GM12874 (cell line): ENCODE data around the gene CCDC24.

Experiments used
- TF ChIP-seq, protein P1 (sequence below): IDR thresholded peaks from 2 replicates; pipeline ENCODE4 v1.5.1; 2011; ENCODE audit warnings: low read depth, mild to moderate bottlenecking, control low read depth, low read length, moderate library complexity; ENCODE audit not compliant: insufficient read depth

CCDC24 gene

GRCh38 chr1:43990271-43991199 is 864 bp upstream of the CCDC24 start:
- TF ChIP-seq, protein P1, sequence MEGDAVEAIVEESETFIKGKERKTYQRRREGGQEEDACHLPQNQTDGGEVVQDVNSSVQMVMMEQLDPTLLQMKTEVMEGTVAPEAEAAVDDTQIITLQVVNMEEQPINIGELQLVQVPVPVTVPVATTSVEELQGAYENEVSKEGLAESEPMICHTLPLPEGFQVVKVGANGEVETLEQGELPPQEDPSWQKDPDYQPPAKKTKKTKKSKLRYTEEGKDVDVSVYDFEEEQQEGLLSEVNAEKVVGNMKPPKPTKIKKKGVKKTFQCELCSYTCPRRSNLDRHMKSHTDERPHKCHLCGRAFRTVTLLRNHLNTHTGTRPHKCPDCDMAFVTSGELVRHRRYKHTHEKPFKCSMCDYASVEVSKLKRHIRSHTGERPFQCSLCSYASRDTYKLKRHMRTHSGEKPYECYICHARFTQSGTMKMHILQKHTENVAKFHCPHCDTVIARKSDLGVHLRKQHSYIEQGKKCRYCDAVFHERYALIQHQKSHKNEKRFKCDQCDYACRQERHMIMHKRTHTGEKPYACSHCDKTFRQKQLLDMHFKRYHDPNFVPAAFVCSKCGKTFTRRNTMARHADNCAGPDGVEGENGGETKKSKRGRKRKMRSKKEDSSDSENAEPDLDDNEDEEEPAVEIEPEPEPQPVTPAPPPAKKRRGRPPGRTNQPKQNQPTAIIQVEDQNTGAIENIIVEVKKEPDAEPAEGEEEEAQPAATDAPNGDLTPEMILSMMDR: 0 out of 2 replicates have a peak, but pooled peaks have one; percentile 16

DNA sequence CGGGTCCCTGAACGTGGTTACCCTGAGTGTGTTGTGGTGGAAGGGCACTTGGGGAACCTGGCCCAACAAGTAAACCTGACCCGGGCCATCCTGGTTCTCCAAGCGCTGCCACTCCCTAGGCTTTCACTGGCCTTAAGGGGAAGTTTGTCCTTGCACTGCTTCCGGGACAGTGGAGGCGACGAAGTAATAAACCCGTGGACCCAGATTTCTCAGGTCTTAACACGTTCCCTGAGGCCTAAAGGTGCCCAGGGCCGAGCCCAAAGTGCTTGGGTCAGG is 261 bp upstream of the CCDC24 start:
- TF ChIP-seq, protein P1: no peak

DNA sequence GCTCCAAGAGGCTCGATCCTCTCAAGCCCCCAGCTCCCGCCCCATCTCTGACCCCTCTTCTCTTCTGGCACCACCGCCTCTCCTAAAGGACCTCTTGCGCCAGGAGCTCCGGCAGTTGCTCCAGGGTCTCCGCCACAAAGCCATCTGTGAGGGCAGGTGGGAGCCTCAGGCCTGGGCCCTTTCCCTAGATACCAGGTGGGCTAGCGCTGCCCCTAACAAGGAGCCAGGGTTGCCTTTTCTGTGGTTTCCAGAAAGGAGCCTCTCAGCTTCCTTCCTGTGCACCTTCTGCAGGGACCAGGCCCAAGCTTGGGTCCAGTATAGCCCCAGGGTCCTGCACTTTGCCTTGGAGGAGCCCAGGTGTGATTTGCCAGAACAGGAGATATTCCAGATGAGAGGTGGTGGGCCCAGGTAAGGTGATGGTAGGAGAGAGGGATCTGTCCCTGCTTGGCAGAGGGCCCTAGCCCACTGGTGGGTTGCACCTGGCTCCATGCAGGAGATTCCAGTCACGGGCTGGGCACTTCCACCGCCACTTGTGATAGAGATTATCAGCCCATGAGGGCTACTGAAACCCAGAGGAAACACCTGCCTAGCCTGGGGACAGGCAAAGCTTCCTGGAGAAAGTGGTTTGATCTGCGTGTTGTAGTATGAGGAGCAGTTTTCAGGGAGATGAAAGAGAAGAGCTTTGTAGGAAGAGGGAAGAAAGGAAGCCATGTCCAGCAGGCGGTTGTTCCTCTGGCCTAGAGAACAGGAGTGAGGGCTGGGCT is 1.0 kb downstream of the CCDC24 start:
- TF ChIP-seq, protein P1: no peak

DNA sequence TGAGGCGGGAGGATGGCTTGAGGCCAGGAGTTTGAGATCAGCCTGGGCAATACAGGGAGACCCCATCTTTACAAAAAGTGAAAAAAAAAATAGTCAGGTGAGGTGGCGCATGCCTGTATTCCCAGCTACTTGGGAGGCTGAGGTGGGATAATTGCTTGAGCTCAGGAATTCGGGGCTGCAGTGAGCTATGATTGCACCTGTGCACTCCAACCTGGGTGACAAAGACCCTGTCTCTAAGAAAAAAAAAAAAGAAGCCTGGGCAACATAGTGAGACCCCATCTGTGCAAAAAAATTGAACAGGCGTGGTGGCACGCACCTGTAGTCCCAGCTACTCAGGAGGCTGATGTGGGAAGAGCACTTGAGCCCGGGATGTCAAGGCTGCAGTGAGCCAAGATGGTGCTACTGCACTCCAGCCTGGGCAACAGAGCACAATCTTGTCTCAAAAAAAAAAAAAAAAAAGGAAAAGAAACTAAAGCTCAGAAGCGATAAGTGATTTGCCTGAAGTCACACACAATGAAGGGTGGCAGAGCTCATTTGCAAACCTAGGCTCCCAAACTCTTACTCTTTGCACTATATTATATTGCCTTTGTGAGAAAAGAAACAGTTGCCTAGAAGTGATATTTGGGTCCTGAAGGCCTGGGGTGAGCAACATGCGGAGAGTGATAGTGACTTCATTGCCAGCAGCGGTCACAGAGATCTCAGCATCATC is 2.0 kb downstream of the CCDC24 start:
- TF ChIP-seq, protein P1: no peak

GRCh38 chr1:43994071-43994470 is 2.7 kb downstream of the CCDC24 start:
- TF ChIP-seq, protein P1: no peak

DNA sequence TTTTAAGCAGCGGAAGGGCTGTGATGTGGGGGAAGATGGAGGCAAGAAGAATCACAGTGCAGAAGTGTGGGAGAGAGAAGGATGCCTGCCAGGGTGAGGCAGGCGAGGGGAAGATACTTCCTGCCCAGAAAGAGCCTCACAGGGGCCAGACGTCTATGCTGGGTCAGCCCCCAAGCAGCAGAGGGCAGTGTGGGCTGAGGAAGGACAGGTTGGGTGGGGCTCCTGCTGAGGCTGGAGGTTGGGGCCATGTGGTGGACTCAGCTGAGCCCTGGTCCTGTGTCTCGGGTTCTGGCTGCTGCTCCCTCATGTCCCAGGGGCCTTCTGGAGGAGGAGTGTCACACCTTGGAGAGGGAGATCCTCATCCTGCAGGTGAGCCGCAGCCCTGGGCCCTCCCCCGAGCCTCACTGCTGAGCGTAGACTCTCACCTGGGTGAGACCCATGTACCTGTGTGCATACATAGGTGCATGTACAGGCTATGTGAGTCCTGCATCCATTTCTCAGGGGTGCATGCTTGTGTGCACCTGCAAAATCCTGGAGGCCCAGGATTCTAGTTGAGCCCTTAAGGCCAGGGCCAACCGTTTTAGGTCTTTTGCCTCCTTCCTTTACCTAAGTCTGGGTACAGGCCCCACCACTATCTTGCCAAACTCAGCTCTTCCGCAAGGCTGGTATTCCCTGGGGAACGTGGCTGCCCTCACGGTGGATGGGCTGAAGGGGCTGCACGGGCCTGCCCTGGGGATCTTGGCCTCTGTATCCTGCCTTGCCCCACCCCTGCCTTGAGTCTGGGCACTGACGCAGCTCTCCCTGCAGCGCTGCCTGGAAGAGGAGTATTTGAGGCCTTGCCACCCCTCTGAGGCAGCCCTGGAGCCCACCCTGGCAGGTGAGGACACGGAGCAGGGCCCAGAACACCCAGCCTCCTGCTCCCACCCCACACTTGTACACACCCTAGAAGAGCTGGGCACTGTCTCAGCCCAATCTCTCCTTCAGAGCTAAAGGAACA is 3.7 kb downstream of the CCDC24 start:
- TF ChIP-seq, protein P1: peak; percentile 52
